Measurements from ENCODE around the gene ARL14EPL.
"Not testable (repeated sequence)": the region's sequence is repeated elsewhere in the genome, so short reads cannot be mapped to it uniquely, and the experiment has no call there.

The ARL14EPL gene

GRCh38 chr5:116058346-116058936, 26.2 kb downstream of the ARL14EPL start:
- DNase-seq, result no peak

- no peak for DNase-seq
Measured at GRCh38 chr5:116062352-116062751, 30.1 kb downstream of the ARL14EPL start.

- DNase-seq, result no peak
Measured at GRCh38 chr5:116063950-116064349, 31.7 kb downstream of the ARL14EPL start.

GRCh38 chr5:116068028-116068632, 35.9 kb downstream of the ARL14EPL start:
- DNase-seq, result peak; percentile 73

GRCh38 chr5:116071211-116071610, 38.9 kb downstream of the ARL14EPL start:
- no peak for DNase-seq

GRCh38 chr5:116075191-116075831, 43.0 kb downstream of the ARL14EPL start:
- DNase-seq, result peak; percentile 16

- DNase-seq, result peak; percentile 76
Measured at GRCh38 chr5:116076496-116076895, 44.2 kb downstream of the ARL14EPL start.

- DNase-seq, result no peak
Measured at GRCh38 chr5:116078199-116078598, 45.9 kb downstream of the ARL14EPL start.

- DNase-seq, result peak; percentile 36
Measured at GRCh38 chr5:116084287-116084691, 52.0 kb downstream of the ARL14EPL start.

- peak; percentile 83 for DNase-seq
Measured at GRCh38 chr5:116084871-116085715, 52.8 kb downstream of the ARL14EPL start, which contains the start of gene COMMD10. TSS of gene COMMD10 (plus strand) at chr5:116085025.

GRCh38 chr5:116086309-116086708, 54.0 kb downstream of the ARL14EPL start:
- not testable (repeated sequence) for DNase-seq

GRCh38 chr5:116088062-116088461, 55.8 kb downstream of the ARL14EPL start:
- no peak for DNase-seq

GRCh38 chr5:116090302-116090701, 58.0 kb downstream of the ARL14EPL start:
- no peak for DNase-seq

GRCh38 chr5:116091416-116091815, 59.1 kb downstream of the ARL14EPL start:
- no peak for DNase-seq

- no peak for DNase-seq
Measured at GRCh38 chr5:116097301-116097700, 65.0 kb downstream of the ARL14EPL start.

GRCh38 chr5:116098998-116099397, 66.7 kb downstream of the ARL14EPL start:
- no peak for DNase-seq

- not testable (repeated sequence) for DNase-seq
Measured at GRCh38 chr5:116104941-116105340, 72.7 kb downstream of the ARL14EPL start.
